Activated T-helper 1 cell treated with anti-CD3 and anti-CD28 coated beads, Interleukin-2, amount 50 U/mL, for 16 hours (primary cell): ENCODE data around the gene POU2F2.
"Not testable (repeated sequence)": the region's sequence is repeated elsewhere in the genome, so short reads cannot be mapped to it uniquely, and the experiment has no call there.

Source experiments
- DNase-seq, 2 donors: peaks; one replicate each; pipeline ENCODE4 v3.0.0-alpha.2; 2020; ENCODE audit warnings: low read depth in 1 of 2, low spot score in 1 of 2

POU2F2 gene

DNA sequence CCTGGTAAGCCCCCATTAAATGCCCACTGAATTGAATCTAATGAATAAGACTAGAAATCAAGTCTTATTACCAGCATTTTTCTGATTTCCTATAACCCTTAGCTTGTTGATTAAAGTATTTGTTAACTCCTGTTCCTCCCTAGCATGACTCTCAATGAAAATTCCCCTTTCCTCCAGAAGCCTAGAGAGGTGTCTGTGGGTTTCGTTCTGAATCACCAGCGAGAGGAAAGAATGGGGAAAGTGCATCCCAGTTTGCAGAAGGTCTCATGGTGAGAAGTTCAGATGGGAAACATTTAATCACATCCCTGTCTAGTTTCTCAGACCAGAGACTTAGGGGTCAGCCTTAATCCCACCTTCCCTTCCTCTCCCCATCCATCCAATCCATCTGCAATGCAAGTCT is 26.9 kb downstream of the POU2F2 start:
- DNase-seq = no peak

DNA sequence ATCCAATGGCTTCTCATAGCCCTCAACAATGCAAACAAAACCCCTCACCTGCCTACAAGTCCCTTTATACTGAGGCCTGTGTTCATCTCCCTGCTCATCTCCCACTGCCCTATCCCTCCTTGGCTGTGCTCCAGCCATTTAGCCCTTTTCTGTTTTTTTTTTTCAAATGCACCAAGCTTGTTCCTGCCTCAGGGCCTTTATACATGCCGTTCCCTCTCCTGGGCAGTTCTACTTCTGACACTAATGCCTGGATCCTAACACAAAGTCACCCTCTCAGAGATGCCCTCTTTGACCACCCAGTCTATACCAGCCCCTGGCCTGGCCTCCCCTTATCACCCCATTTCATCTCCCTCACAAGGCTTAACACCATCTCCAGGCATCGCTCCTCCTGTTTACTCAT is 29.4 kb downstream of the POU2F2 start:
- no peak for DNase-seq

DNA sequence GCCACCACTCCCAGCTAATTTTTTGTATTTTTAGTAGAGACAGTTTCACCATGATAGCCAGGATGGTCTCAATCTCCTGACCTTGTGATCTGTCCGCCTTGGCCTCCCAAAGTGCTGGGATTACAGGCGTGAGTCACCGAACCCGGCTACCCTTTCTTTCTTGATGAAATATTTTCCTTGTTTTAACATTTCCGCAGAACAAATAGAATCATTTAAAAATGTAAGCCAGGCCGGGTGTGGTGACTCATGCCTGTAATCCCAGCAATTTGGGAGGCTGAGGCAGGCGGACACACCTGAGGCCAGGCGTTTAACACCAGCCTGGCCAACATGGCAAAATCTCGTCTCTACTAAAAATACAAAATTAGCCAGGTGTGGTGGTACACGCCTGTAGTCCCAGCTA is 32.0 kb downstream of the POU2F2 start:
- not testable (repeated sequence) for DNase-seq

DNA sequence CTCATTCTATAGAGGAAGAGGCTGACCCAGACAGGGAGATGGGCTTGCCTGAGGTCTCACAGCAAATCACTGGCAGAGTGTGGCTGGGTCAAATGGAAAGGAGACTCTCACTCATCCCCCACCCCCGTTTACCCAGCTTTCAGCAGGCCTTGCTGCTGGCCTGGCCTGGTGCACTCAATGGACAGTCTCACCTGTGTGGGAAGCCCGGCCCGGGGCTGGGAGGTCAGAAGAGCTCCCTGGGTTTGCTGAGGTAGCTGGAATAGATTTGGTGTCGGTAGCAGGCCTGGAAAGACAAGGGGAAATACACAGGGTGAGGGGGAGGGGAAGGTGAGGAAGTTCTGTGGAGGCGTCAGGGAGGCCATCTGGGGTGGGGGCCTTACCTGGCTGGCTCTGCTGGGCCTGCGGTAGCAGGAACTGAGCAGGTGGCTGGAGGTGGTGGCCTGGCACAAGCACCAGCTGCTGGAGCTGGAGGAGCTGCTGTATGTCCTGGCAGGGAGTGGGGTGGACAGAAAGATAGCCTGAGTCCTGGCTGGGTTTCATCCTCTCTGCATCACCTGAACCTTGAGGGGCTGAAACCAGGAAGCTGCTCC is 32.8 kb downstream of the POU2F2 start:
- no peak for DNase-seq

DNA sequence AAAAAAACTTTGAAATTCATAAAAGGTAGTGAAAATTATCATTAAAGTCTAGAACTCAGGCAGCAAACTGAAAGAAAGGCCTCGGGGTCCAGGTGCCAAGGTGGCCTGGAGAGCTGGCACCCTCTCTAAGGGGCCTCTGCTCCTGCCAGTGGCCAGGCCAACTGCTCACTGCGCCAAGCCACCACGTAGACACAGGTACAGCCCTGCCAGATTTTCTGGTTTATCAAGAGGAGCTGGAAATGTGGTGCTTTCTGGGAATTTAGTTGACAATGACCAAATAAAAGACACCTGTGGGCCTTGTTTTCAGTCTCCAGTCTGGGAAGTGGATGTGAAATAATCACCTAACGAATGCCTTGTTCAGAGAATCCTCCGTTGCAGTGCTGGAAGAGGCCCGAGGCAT is 33.5 kb downstream of the POU2F2 start:
- no peak for DNase-seq

DNA sequence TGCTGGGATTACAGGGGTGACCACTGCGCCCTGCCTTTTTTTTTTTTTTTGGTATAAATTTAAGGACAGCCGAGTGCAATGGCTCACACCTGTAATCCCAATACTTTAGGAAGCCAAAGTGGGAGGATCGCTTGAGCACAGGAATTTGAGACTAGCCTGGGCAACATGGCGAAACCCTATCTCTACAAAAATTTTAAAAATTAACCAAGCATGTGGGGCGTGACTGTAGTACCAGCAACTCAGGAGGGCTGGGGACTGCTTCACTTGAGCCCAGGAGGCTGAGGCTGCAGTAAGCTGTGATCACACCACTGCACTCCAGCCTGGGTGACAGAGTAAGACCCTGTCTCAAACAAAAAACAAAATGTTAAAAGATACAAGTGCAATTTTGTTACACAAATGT is 34.8 kb downstream of the POU2F2 start:
- no peak for DNase-seq

DNA sequence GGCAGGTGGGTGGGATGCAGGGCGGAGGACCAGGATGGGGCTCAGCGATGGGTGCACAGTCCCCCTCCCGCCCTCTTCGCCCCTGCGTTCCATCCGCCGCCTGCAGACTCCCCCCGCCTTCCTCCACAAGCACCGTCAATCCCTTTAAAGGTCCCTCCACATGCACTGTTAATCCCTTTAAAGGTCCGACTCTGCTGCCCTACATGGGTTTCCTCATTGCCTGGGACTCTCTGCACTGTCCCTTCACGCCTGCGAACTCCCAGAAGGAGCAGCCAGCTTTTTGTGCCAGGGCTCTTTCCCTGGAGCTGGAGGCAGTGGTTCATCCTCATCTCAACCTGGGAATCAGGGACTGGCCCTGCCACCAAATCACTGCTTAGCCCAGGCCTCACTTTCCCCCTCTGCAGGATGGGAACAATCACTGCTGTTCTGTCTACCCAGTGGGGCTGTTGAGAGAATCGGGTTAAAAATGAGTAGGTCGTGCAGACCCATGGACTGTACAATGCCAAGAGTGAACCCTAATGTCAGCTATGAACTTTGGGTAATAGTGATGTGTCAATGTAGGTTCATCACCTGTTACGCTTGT is 35.9 kb downstream of the POU2F2 start:
- no peak for DNase-seq

DNA sequence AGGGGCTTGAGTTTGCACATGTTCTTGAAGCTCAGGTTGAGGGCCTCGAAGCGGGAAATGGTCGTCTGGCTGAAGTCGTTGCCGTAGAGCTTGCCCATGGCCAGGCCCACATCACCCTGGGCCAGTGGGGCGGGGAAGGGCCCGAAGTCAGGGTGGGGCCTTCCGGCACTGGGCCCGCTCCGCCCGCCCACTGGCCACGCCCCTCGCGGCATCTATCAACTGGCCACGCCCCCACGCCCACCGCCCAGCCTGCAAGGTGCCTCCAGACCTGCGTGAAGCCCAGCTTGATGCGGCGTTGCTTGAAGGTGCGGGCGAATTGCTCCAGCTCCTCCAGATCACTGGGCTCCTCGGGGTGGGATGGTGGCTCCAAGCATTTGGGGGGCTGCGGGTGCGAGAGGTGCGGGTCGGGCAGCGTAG is 36.4 kb downstream of the POU2F2 start:
- no peak for DNase-seq

DNA sequence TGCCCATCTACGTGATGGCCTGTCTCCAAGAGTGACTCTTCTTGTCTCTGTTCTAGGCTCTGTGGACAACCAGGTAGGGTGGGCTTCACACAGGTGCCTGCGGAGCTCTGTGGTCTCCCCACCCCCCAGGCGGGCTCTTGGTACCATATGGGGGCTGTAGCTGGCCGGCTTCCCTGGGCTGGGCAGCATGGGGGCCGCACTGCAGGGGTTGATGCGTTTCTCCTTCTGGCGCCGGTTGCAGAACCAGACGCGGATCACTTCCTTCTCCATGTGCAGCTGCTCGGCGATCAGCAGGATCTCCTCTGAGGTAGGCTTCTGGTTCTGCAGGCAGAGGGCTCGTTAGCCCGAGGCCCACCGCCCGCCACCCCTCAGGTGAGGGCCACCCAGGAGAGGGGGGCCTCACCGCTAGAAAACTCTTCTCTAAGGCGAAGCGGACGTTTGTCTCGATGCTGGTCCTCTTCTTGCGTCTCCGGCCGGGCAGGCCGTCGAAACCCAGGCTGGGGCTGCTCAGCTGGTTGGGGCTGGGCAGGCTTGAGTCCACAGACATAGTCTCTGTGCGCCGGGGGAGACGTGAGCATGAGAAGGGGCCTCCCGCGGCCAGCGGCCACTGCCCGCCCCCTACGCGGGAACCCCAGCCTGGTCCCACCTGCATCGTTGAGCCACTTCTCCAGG is 37.0 kb downstream of the POU2F2 start:
- DNase-seq = no peak

DNA sequence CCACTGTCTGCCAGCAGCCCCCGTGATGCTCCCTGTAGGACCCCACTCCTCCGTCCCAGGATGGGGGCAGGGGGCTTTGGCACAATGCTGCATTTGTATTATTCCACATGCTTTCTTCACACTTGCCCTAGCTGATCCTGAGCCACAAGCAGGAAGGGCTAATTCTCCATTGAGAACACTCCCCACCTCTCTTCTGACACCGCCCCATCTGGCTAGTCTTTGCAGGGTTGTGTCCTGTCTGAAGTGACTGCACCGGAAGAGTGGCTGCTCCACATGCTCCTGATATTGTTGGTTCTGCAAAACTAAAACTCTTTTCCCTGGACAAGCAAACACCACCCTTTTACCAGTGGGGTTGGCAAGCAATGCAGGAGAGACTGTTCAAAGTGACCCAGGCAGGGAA is 38.3 kb downstream of the POU2F2 start:
- no peak for DNase-seq

DNA sequence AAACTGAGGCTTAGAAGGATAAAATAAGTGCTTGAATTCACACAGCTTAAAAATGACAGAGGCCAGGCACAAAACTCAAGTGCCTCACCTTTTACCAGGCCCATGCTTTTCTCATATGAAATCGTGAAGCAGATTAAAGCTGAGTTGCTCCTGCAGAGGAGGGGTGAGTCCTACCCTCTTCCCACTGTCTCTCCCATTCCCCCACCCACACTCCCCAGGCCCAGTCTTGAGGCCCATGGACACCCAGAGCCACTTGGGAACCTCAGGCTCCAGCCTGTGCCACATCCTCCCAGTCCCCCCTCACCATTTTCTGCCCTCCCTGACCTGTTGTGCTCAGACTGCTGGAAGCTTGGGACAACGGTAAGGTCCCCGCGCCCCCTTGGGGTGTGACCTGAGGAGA is 38.7 kb downstream of the POU2F2 start:
- no peak for DNase-seq

DNA sequence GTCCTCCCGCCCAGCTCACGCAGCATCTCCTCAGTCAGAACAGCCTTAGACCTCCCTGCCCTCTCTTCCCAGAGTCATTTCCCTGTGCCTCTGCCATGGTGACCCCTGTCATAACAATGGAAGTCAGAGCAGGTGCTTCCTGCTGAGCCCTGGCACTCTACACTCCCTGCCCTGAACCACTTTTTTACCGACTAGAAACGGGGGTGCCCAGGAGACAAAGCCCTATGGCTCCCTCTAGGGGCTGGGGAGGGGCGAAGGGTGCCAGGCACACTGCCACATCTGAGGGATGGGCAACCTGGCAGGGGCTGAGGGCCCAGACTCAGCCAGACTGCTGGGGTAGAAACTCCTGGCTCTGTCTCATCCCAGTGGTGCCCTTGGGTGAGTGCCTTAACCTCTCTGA is 39.9 kb downstream of the POU2F2 start:
- peak in 1 of 2 donors; percentile 20 for DNase-seq

DNA sequence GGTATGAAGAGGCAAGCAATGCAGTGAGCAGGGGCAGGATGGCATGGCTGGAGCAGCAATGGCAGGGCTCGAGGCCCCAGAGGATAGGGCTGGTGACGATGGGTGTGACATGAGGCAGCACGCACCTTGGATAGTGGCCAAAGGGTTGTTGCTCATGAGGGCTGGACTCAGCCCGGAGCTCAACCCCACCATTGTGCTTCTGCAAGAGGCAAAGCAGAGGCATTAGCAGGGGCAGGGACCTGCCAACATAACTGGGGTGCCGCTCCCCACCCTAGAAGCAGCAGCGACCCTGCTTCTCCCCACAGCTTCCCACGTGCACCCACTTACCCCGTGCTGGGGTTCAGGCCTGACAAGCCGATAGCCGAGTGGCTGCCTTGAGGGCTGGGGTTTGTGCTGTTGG is 40.5 kb downstream of the POU2F2 start:
- no peak for DNase-seq

DNA sequence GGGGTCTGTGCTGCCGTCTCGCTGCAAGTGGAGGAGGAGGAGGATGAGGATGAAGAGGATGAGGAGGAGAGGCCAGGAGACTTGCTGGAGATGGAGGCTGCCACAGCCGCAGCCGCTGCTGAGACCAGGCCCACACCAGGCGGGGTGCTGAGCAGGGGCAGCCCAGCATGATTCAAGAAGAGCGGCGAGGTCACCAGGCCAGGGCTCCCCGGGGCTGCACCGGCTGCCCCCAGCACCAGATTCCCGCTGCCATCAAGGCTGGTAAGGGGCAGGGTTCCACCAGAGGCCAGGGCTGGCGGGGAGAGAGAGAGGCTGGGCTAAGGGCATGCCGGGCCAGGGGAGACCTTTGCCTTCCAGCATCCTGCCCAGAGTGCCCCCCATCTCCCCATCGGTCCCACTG is 40.9 kb downstream of the POU2F2 start:
- no peak for DNase-seq

DNA sequence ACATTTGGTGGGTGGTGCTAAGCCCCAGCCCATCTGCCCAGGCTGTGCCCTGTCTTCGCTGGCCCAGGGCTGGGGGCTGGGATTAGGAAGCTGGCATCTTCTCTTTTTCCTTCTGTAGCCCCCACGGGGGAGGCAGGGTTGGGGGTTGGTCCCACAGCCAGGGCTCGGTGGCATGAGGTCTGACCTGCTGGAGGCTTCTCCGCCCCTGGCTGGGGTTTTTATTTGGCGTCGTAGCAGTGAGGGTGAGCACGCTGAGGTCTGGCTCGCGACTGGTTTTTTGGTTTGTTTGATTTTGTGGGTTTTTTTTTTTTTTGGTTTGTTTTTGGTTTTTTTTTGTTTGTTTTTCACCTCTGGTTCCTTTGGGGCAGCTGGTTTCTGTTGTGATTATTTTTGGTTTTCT is 41.6 kb downstream of the POU2F2 start:
- no peak for DNase-seq

DNA sequence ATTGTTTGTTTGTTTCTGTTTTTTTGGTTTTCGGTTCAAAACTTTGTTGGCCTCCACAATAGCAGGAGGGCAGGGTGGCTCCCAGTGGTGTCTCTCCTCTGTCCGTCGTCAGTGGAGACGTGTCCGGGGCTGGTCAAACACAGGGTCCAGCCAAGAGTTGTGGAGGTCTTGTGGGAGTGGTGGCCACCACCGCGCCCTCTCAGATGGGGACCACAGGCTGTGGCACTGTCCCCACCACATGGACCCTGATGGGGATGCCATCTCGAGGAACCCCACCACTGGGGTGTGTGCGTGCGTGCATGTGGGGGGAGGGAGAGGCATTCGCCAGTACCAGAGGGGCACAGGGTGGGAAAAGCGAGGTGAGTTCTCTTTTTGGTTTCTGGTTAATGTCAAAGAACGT is 42.5 kb downstream of the POU2F2 start:
- no peak for DNase-seq

DNA sequence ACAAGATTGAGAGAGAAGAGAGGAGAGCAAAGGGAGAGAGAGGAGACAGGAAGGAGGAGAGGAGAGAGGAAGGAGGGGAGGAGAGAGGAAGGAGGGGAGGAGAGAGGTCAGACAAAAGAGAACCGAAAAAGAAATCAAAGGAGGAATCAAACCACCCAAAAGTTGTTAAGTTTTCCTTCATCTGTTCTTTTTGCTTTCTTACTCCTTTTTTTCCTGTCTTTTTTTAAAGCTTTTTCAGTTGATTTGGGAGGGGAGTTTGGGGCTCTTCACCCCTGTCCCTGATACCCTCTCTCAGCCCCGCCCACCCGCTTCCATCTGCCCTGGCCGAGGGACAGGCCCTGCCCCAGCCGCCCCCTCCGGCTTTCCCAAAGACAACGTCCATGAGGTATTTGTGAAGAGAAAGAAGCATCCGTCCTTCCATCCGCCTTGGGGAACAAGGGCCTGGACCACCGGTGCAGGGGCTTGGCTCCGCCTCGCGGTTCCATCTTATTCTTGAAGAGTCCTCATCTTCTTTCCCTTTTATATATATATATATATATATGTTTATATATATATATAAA is 43.0 kb downstream of the POU2F2 start:
- no peak for DNase-seq

DNA sequence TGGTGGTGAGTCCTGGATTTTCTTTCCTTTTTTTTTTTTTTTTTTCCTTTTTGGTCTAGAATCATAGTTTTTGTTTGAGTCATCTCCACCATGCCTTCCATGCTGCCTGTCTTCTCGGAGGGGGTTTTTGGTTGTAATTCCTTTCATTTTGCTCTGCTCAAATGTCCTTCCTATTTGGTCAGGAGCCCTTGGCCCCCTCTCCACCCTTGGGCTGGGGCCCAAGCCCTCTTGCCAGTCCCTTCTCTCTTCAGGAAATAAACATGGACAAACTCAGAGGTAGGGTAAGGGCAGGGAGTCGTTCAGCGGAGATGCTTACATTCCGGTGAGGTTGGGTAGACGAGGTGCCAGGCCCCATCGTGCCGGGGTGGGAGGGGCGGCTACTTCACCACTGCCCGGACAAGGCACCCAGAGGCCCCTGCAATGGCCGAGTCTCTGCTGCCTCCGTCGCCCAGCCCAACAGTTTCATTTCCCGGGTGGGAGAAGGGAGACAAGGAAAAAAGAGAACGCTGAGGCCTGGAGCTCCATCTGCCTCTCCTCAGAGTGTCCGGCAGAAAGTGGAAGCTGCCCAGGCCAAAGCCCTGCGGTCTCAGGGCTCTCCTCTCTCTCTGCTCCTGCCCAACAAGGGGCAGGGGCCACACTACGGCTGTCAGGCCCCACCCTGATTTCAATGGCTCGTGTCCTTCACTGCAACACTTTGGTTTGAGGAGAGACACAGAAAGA is 43.6 kb downstream of the POU2F2 start:
- DNase-seq = no peak

DNA sequence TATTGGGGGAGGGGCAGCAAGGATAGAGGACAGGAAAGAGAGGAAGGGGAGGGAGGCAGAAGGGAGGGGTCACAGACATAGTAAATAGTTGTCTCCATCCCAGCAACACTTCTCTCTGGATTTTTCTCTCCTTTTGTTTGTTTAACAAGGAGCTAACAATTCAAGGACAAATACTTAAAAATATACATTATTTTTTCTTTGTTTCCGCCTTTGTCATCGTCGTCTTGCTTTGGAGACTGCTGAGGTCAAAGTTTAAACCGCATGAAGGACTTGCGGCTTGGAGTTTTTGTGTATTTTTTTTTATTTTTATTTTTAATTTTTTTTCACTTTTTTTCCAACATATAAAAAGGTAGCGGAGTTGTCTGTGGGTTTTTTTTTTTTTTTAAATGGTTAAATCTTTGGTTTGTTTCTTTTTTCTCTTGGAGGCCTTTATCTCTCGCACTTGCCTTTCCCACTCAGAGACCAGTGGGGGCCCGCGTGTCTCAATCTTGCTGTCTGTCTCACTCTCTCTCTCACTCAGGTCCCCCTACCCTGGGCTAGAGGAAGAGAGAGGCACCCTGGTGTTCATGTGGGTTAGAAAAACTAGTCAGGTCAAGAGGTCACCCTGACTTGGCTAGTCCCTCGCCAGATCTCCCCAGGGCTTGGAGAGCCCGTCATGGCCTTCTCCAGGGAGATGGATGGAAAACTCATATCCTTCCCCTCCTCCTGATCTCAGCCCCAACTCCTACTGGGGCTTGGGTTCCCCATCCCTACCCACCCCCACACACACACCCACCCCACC is 45.3 kb downstream of the POU2F2 start:
- DNase-seq = no peak

DNA sequence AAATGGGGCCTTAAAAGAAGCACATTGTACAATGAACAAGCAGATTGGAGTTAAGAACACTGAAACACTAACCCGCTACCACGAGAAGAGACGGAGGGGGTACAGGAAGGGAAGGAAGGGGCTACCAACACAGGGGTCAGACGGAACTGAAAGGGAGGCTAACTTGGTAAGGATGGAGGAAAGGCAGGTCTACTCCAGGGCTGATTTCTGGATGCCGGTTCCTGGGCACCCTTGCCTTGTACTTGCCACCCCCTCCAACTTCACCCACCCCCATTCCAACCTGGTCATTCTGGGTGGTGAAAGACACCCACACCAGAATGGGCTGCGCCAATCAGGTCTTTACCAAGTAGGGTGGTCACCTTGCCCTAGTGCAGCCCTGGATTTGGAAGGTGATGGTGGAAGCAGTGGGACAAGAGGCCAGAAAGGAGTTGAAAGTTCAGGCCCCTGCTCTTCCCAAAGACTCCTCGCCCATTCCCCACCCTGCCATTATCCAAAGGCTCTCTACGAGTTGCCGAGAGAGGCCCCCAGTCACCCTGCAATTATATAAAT is 46.0 kb downstream of the POU2F2 start:
- DNase-seq = no peak

DNA sequence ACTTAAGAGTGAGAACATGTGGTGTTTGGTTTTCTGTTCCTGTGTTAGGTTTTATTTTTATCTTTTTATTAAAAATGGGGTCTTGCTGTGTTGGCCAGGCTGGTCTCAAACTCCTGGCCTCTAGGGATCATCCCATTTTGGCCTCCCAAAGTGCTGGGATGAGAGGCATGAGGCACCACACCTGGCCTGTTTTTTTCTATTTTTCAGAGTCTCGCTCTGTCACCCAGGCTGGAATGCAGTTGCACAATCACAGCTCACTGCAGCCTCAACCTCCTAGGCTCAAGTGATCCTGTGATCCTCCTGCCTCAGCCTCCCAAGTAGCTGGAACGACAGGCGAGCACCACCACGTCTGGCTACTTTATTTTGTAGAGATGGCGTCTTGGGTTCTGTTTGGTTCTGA is 48.7 kb downstream of the POU2F2 start:
- no peak for DNase-seq
